Liver (tissue), 3 donors: ENCODE results near the gene PPP2R3B.

Experiments used
- ATF3 ChIP-seq: IDR thresholded peaks from 2 replicates; pipeline ENCODE4 v1.6.1; 2016; ENCODE audit warnings: antibody characterized with exemption
- CTCF ChIP-seq: fragments of 150-350 bp; IDR thresholded peaks from 2 replicates; pipeline ENCODE4 v1.5.1; 2017; ENCODE audit warnings: improper control_type of control experiment, low read depth, low read length; ENCODE audit not compliant: missing input control
- EGR1 ChIP-seq, 2 donors: IDR thresholded peaks; 2 replicates each; pipeline ENCODE4 v1.6.1; 2016 to 2018; ENCODE audit warnings: antibody characterized with exemption in 2 of 2, low read depth in 2 of 2
- GABPA ChIP-seq, 2 donors: IDR thresholded peaks in 1 of 2; conservative IDR thresholded peaks in 1 of 2; 2 replicates each; pipeline ENCODE4 v1.6.1; 2016; ENCODE audit warnings: antibody characterized with exemption in 2 of 2, mild to moderate bottlenecking in 1 of 2, moderate library complexity in 1 of 2
- HNF4G ChIP-seq: IDR thresholded peaks from 2 replicates; pipeline ENCODE4 v1.6.1; 2016; ENCODE audit warnings: antibody characterized with exemption
- MAX ChIP-seq: IDR thresholded peaks from 2 replicates; pipeline ENCODE4 v1.6.1; 2016; ENCODE audit warnings: antibody characterized with exemption
- RAD21 ChIP-seq, 2 donors: IDR thresholded peaks; 2 replicates each; pipeline ENCODE4 v1.6.1; 2016; ENCODE audit warnings: antibody characterized with exemption in 2 of 2, mild to moderate bottlenecking in 2 of 2
- RXRA ChIP-seq, 2 donors: IDR thresholded peaks; 2 replicates each; pipeline ENCODE4 v1.6.1; 2017 to 2018; ENCODE audit warnings: antibody characterized with exemption in 2 of 2, mild to moderate bottlenecking in 1 of 2
- SP1 ChIP-seq: IDR thresholded peaks from 2 replicates; pipeline ENCODE4 v1.6.1; 2018; ENCODE audit warnings: antibody characterized with exemption, mild to moderate bottlenecking
- TAF1 ChIP-seq: conservative IDR thresholded peaks from 2 replicates; pipeline ENCODE4 v1.6.1; 2016; ENCODE audit warnings: antibody characterized with exemption, mild to moderate bottlenecking
- YY1 ChIP-seq: IDR thresholded peaks from 2 replicates; pipeline ENCODE4 v1.6.1; 2016; ENCODE audit warnings: antibody characterized with exemption, mild to moderate bottlenecking
- ZBTB33 ChIP-seq: IDR thresholded peaks from 2 replicates; pipeline ENCODE4 v1.6.1; 2016; ENCODE audit warnings: antibody characterized with exemption
- TF ChIP-seq, protein P1 (sequence below): IDR thresholded peaks from 2 replicates; pipeline ENCODE4 v1.6.1; 2016; ENCODE audit warnings: antibody characterized with exemption, mild to moderate bottlenecking
- donor health status: healthy.
- donor health status: healthy.

DNA sequence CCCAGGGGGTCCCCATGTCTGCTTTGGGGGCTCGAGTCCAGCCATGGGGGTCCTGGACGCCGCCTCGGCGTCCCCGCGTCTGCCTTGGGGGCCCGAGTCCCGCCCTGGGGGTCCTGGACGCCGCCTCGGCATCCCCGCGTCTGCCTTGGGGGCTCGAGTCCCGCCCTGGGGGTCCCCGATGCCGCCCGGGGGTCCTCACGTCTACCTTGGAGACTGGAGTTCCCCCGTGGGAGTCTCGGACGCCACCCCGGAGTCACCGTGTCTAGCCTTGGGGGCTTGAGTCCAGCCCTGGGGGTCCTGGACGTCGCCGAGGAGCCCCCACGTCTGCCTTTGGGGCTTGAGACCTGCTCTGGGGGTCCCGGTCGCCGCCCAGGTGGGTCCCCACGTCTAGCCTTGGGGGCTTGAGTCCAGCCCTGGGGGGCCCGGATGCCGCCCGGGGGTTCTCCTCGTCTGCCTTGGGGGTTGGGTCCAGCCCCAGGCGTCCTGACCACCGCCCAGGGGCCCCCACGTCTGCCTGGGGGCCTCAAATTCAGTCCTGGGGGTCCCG lies 67.1 kb downstream of the PPP2R3B start:
- no peak for TF ChIP-seq CTCF
- no peak for TF ChIP-seq YY1
- TF ChIP-seq SP1 = no peak
- no peak for TF ChIP-seq GABPA (IDR thresholded peaks at IDR 0.05 in 1 of 2, conservative IDR thresholded peaks at IDR 0.05 in 1 of 2)
- TF ChIP-seq, protein P1, sequence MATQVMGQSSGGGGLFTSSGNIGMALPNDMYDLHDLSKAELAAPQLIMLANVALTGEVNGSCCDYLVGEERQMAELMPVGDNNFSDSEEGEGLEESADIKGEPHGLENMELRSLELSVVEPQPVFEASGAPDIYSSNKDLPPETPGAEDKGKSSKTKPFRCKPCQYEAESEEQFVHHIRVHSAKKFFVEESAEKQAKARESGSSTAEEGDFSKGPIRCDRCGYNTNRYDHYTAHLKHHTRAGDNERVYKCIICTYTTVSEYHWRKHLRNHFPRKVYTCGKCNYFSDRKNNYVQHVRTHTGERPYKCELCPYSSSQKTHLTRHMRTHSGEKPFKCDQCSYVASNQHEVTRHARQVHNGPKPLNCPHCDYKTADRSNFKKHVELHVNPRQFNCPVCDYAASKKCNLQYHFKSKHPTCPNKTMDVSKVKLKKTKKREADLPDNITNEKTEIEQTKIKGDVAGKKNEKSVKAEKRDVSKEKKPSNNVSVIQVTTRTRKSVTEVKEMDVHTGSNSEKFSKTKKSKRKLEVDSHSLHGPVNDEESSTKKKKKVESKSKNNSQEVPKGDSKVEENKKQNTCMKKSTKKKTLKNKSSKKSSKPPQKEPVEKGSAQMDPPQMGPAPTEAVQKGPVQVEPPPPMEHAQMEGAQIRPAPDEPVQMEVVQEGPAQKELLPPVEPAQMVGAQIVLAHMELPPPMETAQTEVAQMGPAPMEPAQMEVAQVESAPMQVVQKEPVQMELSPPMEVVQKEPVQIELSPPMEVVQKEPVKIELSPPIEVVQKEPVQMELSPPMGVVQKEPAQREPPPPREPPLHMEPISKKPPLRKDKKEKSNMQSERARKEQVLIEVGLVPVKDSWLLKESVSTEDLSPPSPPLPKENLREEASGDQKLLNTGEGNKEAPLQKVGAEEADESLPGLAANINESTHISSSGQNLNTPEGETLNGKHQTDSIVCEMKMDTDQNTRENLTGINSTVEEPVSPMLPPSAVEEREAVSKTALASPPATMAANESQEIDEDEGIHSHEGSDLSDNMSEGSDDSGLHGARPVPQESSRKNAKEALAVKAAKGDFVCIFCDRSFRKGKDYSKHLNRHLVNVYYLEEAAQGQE = no peak
- TF ChIP-seq ATF3 = no peak
- no peak for TF ChIP-seq RXRA (IDR thresholded peaks at IDR 0.05)
- no peak for TF ChIP-seq EGR1 (IDR thresholded peaks at IDR 0.05; ENCODE audit: low read depth in 2 of 2)
- no peak for TF ChIP-seq TAF1
- no peak for TF ChIP-seq RAD21 (IDR thresholded peaks at IDR 0.05)
- no peak for TF ChIP-seq MAX
- TF ChIP-seq HNF4G = no peak
- no peak for TF ChIP-seq ZBTB33
